Panc1 (cell line): ENCODE data around the gene TBX20. TPM values are rescaled to one million over a fixed set of nuclear protein-coding genes. Genes with fewer than 3 reads are reported as not detected.

Source experiments
- ATAC-seq: fragments of 200-7000 bp; cut with Tn5 transposase; 2 replicates; pipeline ENCODE4 v1.9.1; 2020; ENCODE audit warnings: mild to moderate bottlenecking, moderate library complexity
- BruUV-seq: library from RNA; stranded (reverse); fragments of 400-500 nt; replicated peaks from 2 replicates; lab custom pipeline; 2021; lab: Mats Ljungman, UMichigan
- CTCF ChIA-PET: fragments of 300-600 bp; sonication (Branson Sonifier 250); formaldehyde crosslinking; loops from one replicate; lab custom pipeline; 2022; ENCODE audit warnings: antibody characterized with exemption; lab: Charles Lee
- POLR2A ChIA-PET: fragments of 300-600 bp; sonication (Branson Sonifier 250); formaldehyde crosslinking; loops from one replicate; lab custom pipeline; 2022; ENCODE audit warnings: antibody characterized with exemption; lab: Charles Lee
- DNase-seq: peaks from one replicate; pipeline ENCODE4 v3.0.0-alpha.2; 2010; ENCODE audit warnings: low read depth, low spot score
- H3K27ac ChIP-seq: 2 replicates; pipeline ENCODE4 v1.5.1; 2011; ENCODE audit warnings: mild to moderate bottlenecking, low read length, inconsistent platforms
- H3K27me3 ChIP-seq: fragments of 200-500 bp; sonication (Bioruptor generic); 2 replicates; pipeline ENCODE4 v1.6.0; 2014; ENCODE audit warnings: low read length, inconsistent platforms; ENCODE audit not compliant: control insufficient read depth, insufficient read depth
- H3K36me3 ChIP-seq: fragments of 200-500 bp; sonication (Bioruptor generic); 2 replicates; pipeline ENCODE4 v1.5.1; 2014; ENCODE audit warnings: inconsistent platforms, mild to moderate bottlenecking, low read length, moderate library complexity; ENCODE audit not compliant: control insufficient read depth, insufficient read depth
- H3K4me1 ChIP-seq: 2 replicates; pipeline ENCODE4 v1.5.1; 2011; ENCODE audit warnings: inconsistent platforms, mild to moderate bottlenecking, low read length, moderate library complexity; ENCODE audit not compliant: control insufficient read depth, insufficient read depth
- H3K4me3 ChIP-seq, 2 experiments: 2 replicates each; pipeline ENCODE4 v1.5.1; 2011 to 2012; ENCODE audit warnings: low read depth in 2 of 2, low read length in 2 of 2, mild to moderate bottlenecking in 2 of 2, inconsistent platforms in 1 of 2, moderate library complexity in 1 of 2
- H3K9me3 ChIP-seq: fragments of 200-500 bp; sonication (Bioruptor generic); 2 replicates; pipeline ENCODE4 v1.5.1; 2014; ENCODE audit warnings: low read depth, mild to moderate bottlenecking, inconsistent platforms, low read length, moderate library complexity; ENCODE audit not compliant: control insufficient read depth, insufficient read depth
- POLR2AphosphoS5 ChIP-seq: IDR thresholded peaks from 2 replicates; pipeline ENCODE4 v1.6.1; 2012; ENCODE audit warnings: mild to moderate bottlenecking, low read depth, low read length, moderate library complexity
- SIN3A ChIP-seq: IDR thresholded peaks from 2 replicates; pipeline ENCODE4 v1.6.1; 2012; ENCODE audit warnings: low read depth, mild to moderate bottlenecking, low read length, moderate library complexity, borderline replicate concordance; ENCODE audit not compliant: insufficient read depth
- TCF7L2 ChIP-seq: IDR thresholded peaks from 2 replicates; pipeline ENCODE4 v1.6.1; 2011; ENCODE audit warnings: mild to moderate bottlenecking, low read depth, low read length, inconsistent platforms
- in situ Hi-C: cut with HindIII; loops from 2 replicates; pipeline ENCODE4 v1.10.0; 2016; ENCODE audit warnings: low sequenced_read_pairs, low pct_unique_long_range_greater_than_20kb
- intact Hi-C: fragments of 100-400 bp; cut with micrococcal nuclease; formaldehyde crosslinking; loops from one replicate; pipeline ENCODE4 v1.10.0; 2022; ENCODE audit not compliant: unreplicated experiment
- total RNA-seq: library from RNA; stranded (reverse); gene quantifications from one replicate; pipeline ENCODE4 v1.2.1, GENCODE V29; 2021; ENCODE audit not compliant: unreplicated experiment
- TF ChIP-seq, protein P1 (sequence below): fragments of 450-650 bp; IDR thresholded peaks from 2 replicates; pipeline ENCODE4 v1.5.1; 2017; ENCODE audit warnings: mild to moderate bottlenecking
- TF ChIP-seq, protein P2 (sequence below), 2 experiments: IDR thresholded peaks; 2 replicates each; pipeline ENCODE4 v1.6.1; 2011 to 2012; ENCODE audit warnings: low read depth in 2 of 2, control low read depth in 1 of 2, low read length in 1 of 2, mild to moderate bottlenecking in 1 of 2, moderate library complexity in 1 of 2; ENCODE audit not compliant: insufficient read depth in 1 of 2

The TBX20 gene
- total RNA-seq, 1 experiment from 2014 or later: not detected

- TF ChIP-seq TCF7L2: no peak
- no peak for TF ChIP-seq POLR2AphosphoS5
- BruUV-seq: no TSS peak
- Histone ChIP-seq H3K27ac (no peak overlapping the region), H3K4me3 (no peak overlapping the region), H3K27me3 (peaks cover 8% of the 10 kb centered on the region), H3K9me3 (no peaks in the 10 kb centered on the region), H3K4me1 (no peaks in the 10 kb centered on the region), H3K36me3 (no peaks in the 10 kb centered on the region)
- intact Hi-C loops (no loop called here), in situ Hi-C loops (no loop called here)
- DNase-seq (no peak), ATAC-seq (no peak)
- CTCF ChIA-PET: no interaction called here
- POLR2A ChIA-PET: no interaction called here
Observed at GRCh38 chr7:35267411-35267810, 13.5 kb upstream of the TBX20 start.

DNA sequence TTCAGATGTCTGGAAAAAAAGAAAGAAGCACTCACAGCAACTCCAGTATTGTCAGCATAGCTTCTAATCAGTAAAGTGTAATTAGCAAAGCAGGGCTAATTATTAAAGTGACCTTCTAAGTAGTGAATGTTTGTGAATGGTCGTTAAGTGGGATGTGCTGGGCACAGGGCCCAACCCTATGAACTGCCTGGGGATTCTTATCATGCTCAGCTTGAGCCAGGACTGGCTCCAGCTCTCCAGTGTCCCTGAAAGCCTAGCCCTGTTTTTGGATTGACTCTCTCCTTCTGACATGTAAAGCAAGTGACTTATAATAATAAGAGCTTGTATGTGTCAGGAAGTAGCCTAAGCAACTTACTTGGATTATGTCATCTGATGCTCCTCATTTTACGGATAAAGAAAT, 9.5 kb upstream of the TBX20 start:
- Histone ChIP-seq H3K27me3 (peaks cover 11% of the 10 kb centered on the region; the same call in 1 of the 2 replicates), H3K4me1 (no peaks in the 10 kb centered on the region), H3K36me3 (no peaks in the 10 kb centered on the region), H3K9me3 (no peaks in the 10 kb centered on the region), H3K4me3 (no peak overlapping the region), H3K27ac (no peak overlapping the region)
- in situ Hi-C loops: no loop called here
- ChIA-PET CTCF (no interaction called here), POLR2A (no interaction called here)
- intact Hi-C loops: no loop called here
- TF ChIP-seq SIN3A (no peak), POLR2AphosphoS5 (no peak), TCF7L2 (no peak)
- TF ChIP-seq, protein P1, sequence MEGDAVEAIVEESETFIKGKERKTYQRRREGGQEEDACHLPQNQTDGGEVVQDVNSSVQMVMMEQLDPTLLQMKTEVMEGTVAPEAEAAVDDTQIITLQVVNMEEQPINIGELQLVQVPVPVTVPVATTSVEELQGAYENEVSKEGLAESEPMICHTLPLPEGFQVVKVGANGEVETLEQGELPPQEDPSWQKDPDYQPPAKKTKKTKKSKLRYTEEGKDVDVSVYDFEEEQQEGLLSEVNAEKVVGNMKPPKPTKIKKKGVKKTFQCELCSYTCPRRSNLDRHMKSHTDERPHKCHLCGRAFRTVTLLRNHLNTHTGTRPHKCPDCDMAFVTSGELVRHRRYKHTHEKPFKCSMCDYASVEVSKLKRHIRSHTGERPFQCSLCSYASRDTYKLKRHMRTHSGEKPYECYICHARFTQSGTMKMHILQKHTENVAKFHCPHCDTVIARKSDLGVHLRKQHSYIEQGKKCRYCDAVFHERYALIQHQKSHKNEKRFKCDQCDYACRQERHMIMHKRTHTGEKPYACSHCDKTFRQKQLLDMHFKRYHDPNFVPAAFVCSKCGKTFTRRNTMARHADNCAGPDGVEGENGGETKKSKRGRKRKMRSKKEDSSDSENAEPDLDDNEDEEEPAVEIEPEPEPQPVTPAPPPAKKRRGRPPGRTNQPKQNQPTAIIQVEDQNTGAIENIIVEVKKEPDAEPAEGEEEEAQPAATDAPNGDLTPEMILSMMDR: no peak
- TF ChIP-seq, protein P2, sequence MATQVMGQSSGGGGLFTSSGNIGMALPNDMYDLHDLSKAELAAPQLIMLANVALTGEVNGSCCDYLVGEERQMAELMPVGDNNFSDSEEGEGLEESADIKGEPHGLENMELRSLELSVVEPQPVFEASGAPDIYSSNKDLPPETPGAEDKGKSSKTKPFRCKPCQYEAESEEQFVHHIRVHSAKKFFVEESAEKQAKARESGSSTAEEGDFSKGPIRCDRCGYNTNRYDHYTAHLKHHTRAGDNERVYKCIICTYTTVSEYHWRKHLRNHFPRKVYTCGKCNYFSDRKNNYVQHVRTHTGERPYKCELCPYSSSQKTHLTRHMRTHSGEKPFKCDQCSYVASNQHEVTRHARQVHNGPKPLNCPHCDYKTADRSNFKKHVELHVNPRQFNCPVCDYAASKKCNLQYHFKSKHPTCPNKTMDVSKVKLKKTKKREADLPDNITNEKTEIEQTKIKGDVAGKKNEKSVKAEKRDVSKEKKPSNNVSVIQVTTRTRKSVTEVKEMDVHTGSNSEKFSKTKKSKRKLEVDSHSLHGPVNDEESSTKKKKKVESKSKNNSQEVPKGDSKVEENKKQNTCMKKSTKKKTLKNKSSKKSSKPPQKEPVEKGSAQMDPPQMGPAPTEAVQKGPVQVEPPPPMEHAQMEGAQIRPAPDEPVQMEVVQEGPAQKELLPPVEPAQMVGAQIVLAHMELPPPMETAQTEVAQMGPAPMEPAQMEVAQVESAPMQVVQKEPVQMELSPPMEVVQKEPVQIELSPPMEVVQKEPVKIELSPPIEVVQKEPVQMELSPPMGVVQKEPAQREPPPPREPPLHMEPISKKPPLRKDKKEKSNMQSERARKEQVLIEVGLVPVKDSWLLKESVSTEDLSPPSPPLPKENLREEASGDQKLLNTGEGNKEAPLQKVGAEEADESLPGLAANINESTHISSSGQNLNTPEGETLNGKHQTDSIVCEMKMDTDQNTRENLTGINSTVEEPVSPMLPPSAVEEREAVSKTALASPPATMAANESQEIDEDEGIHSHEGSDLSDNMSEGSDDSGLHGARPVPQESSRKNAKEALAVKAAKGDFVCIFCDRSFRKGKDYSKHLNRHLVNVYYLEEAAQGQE (IDR thresholded peaks at IDR 0.05; ENCODE audit: insufficient read depth in 1 of 2, low read depth in 2 of 2, low read length in 1 of 2): no peak
- ATAC-seq (no peak), DNase-seq (no peak)
- BruUV-seq: no TSS peak

- in situ Hi-C loops: no loop called here
- H3K9me3 ChIP-seq: no peaks in the 10 kb centered on the region
- H3K27me3 ChIP-seq: peaks cover 14% of the 10 kb centered on the region; the same call in 1 of the 2 replicates
- no peaks in the 10 kb centered on the region for H3K4me1 ChIP-seq
- no peak overlapping the region for H3K4me3 ChIP-seq
- DNase-seq (no peak), ATAC-seq (no peak; the same call in 1 of the 2 replicates)
- H3K36me3 ChIP-seq: no peaks in the 10 kb centered on the region
- H3K27ac ChIP-seq: no peak overlapping the region
- no TSS peak for BruUV-seq
- intact Hi-C loops: no loop called here
- TF ChIP-seq POLR2AphosphoS5 (no peak), TCF7L2 (no peak), SIN3A (no peak)
- TF ChIP-seq, protein P1: no peak
- TF ChIP-seq, protein P2 (IDR thresholded peaks at IDR 0.05; ENCODE audit: insufficient read depth in 1 of 2, low read depth in 2 of 2, low read length in 1 of 2): no peak
- POLR2A ChIA-PET: no interaction called here
- CTCF ChIA-PET: no interaction called here
Observed at GRCh38 chr7:35261476-35262285, 7.8 kb upstream of the TBX20 start.
